ENCODE data around the gene SKAP1. TPM values are rescaled to one million over a fixed set of nuclear protein-coding genes. Genes with fewer than 3 reads are reported as not detected.

The SKAP1 gene
- total RNA-seq, 4 donors from 2014 or later, result not detected

- H3K4me3 ChIP-seq, result peak overlapping the region; percentile 64 to 99 (median 94)
- H3K27me3 ChIP-seq, result no peaks in the 10 kb centered on the region
- peak overlapping the region; percentile 92 to 100 (median 98) for H3K27ac ChIP-seq
- ATAC-seq, result no peak
- peaks cover 14 to 20% of the 10 kb centered on the region in 2 donors for H3K4me1 ChIP-seq
- no peaks in the 10 kb centered on the region for H3K36me3 ChIP-seq
- no peak for DNase-seq
- intact Hi-C loops (cut with DNase I; ENCODE audit: low total_unique reads) (loop anchor here (1.0 to 5.0 kb wide), 2 partner anchors 81 to 209 kb away; partner anchors contain the start of gene SP2), in situ Hi-C loops (cut with MboI; ENCODE audit: low sequenced_read_pairs in 4 of 4) (no loop called here)
- TF ChIP-seq CTCF (IDR thresholded peaks at IDR 0.05 in 4 of 5, conservative IDR thresholded peaks at IDR 0.05 in 1 of 5), result no peak
- no peak for TF ChIP-seq POLR2A (IDR thresholded peaks at IDR 0.05)
- H3K9me3 ChIP-seq, result no peaks in the 10 kb centered on the region
Observed at GRCh38 chr17:48106802-48107136, 323.2 kb downstream of the SKAP1 start.

GRCh38 chr17:48104440-48104839, 325.6 kb downstream of the SKAP1 start:
- no peaks in the 10 kb centered on the region for H3K9me3 ChIP-seq
- intact Hi-C loops (cut with DNase I; ENCODE audit: low total_unique reads) (no loop called here), in situ Hi-C loops (cut with MboI; ENCODE audit: low sequenced_read_pairs in 4 of 4) (no loop called here)
- no peaks in the 10 kb centered on the region for H3K36me3 ChIP-seq
- TF ChIP-seq CTCF (IDR thresholded peaks at IDR 0.05 in 4 of 5, conservative IDR thresholded peaks at IDR 0.05 in 1 of 5) (no peak), POLR2A (IDR thresholded peaks at IDR 0.05) (no peak)
- no peak overlapping the region for H3K27ac ChIP-seq
- H3K4me1 ChIP-seq, result peaks cover 20 to 30% of the 10 kb centered on the region in 2 donors
- no peak for DNase-seq
- H3K4me3 ChIP-seq, result no peak overlapping the region
- no peaks in the 10 kb centered on the region for H3K27me3 ChIP-seq
- no peak for ATAC-seq

GRCh38 chr17:48102798-48103715, 327.0 kb downstream of the SKAP1 start:
- no peaks in the 10 kb centered on the region for H3K27me3 ChIP-seq
- intact Hi-C loops (cut with DNase I; ENCODE audit: low total_unique reads), result no loop called here

GRCh38 chr17:48102043-48102750, 327.8 kb downstream of the SKAP1 start:
- ATAC-seq (no peak), DNase-seq (no peak)
- in situ Hi-C loops (cut with MboI; ENCODE audit: low sequenced_read_pairs in 4 of 4) (no loop called here), intact Hi-C loops (cut with DNase I; ENCODE audit: low total_unique reads) (no loop called here)
- peaks cover 10 to 15% of the 10 kb centered on the region in 2 donors for H3K4me1 ChIP-seq
- TF ChIP-seq POLR2A (IDR thresholded peaks at IDR 0.05) (no peak), CTCF (IDR thresholded peaks at IDR 0.05 in 4 of 5, conservative IDR thresholded peaks at IDR 0.05 in 1 of 5) (no peak)
- H3K9me3 ChIP-seq, result no peaks in the 10 kb centered on the region
- H3K36me3 ChIP-seq, result no peaks in the 10 kb centered on the region
- H3K27me3 ChIP-seq, result no peaks in the 10 kb centered on the region
- peak overlapping the region in 3 of 4 donors; percentile 91 to 96 (median 95) for H3K4me3 ChIP-seq
- no peak overlapping the region for H3K27ac ChIP-seq

More at GRCh38 chr17:48102798-48103715, 327.0 kb downstream of the SKAP1 start:
- TF ChIP-seq CTCF (IDR thresholded peaks at IDR 0.05 in 4 of 5, conservative IDR thresholded peaks at IDR 0.05 in 1 of 5), result no peak
- no peak for TF ChIP-seq POLR2A (IDR thresholded peaks at IDR 0.05)
- in situ Hi-C loops (cut with MboI; ENCODE audit: low sequenced_read_pairs in 4 of 4), result no loop called here
- Histone ChIP-seq H3K9me3 (no peaks in the 10 kb centered on the region), H3K4me3 (no peak overlapping the region), H3K4me1 (peaks cover 10 to 16% of the 10 kb centered on the region in 2 donors), H3K27ac (no peak overlapping the region), H3K36me3 (no peaks in the 10 kb centered on the region)
- ATAC-seq, result no peak
- no peak for DNase-seq

All from gastrocnemius medialis (tissue), 4 donors.